NCI-H2171 treated with DMSO at 0.1 percent for 48 hours (cell line): Measurements from ENCODE around the gene CGRRF1.

Experiments
- DNase-seq: peaks from one replicate; lab custom pipeline; 2025; lab: John Stamatoyannopoulos, UW

The CGRRF1 gene

DNA sequence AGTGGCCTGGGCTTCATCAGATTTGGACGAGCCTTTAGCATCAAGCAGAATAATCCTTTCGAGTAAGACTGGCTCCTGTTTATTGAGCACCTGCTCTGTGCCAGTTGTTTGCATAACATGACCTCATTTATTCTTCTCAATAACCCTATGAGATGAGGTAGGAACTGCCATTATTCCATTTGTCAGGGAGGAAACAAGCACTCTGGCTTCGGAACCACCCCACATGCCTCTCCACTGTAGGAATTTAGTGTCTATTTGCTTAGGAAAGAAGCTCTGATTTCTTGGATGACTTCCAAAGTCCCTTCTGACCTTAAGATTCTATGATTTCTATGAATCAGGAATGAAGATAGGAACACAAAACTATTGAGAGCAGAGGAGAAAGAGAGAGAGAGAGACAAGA, 68.3 kb downstream of the CGRRF1 start:
- no peak for DNase-seq

DNA sequence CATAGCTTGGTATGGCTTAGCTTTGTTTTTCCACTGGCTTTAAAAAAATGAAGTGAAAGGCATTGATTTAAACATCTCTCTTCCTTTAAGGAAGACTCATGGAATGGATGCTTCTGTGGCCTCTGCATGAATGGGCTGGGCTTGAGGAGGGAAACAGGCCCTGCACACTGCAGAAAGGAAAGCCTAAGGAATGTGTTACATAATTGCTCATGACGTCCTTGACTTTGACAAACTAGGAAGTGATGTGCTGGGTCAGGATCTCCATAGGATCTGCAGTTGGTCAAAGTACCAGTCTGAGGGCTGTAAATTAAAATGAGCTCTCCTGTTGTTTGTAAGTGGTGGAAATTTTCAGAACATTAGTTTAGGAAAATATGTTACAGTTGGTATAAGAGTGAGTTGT, 69.9 kb downstream of the CGRRF1 start:
- DNase-seq: no peak

DNA sequence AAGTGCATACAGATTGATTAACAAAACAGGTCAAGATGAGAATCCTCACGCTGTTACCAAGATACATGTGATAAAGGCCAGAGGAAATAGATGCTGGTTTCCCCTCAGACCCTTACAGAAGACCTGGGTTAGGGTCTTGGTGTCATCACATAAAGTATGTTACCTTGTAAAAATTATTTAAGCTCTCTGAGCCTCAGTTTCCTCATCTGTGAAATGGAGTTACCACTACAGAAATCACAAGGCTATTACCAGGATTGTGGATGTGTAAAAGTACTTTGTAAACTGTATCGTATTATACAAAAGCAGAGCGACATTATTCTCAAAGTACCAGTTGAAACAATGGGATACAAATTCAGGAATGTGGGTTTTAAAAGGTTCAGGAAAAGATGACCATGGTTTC, 71.2 kb downstream of the CGRRF1 start:
- DNase-seq: no peak

DNA sequence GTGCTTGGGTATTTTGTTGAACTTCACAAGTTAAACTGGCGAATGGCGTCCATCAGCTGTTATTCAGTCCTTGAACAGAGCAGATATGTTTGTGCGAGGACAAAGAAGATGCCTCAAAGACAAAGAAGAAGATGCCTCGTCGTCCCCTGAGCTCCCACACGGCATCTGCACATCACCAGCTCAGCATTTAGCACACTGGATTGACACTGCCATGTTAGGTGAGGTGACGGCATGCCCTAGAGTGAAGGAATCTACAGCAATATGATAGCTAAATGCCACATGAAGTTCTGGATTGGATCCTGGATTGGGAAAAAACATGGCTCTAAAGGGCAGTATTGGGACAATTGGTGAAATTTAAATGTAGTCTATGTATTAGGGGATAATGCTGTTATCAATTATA, 72.6 kb downstream of the CGRRF1 start:
- no peak for DNase-seq

- DNase-seq: no peak
These were observed 74.4 kb downstream of the CGRRF1 start for GRCh38 chr14:54584097-54584496.

DNA sequence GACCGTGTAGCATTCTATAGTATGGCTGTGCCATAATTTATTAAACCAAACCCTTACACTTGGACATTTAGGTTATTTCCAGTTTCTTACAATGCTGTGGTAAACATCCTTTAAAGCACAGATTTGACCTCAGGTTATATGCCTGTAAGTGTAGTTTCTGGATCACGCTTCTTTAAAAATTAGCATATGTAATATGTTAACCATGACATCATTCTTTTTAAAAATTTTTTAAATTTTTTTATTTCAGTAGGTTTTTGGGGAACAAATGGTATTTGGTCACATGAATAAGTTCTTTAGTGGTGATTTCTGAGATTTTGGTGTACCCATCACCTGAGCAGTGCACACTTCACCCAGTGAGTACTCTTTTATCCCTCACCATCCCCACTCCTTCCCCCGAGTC, 75.5 kb downstream of the CGRRF1 start:
- no peak for DNase-seq
